ENCODE data around the gene FLCN. TPM values are rescaled to one million over a fixed set of nuclear protein-coding genes. Genes with fewer than 3 reads are reported as not detected.

Gene FLCN
- polyA plus RNA-seq, 1 donor from 2014 or later = 34.0 TPM

DNA sequence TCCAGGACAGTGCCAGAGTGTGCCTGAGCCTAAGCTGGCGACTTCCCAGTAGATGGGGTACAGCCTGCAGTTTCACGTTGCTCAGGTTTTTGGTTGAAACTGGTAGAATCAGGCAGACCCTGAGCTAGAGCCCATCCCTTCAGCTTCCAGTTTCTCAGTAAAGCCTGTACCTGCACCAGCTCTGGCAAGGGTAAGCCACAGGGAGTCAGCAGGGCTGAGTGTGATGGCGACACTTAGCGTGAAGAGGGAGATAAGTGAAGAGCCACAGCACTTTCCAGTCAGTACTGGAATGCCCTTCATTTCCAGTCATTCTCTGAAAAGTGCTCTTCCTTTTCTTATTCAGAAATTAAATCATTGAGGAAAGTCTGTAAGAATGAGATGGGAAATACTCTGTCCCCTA, 53.2 kb downstream of the FLCN start:
- Histone ChIP-seq H3K9me3 (ENCODE audit: low read length) (no peaks in the 10 kb centered on the region), H3K4me3 (ENCODE audit: low read length) (no peak overlapping the region), H3K36me3 (ENCODE audit: insufficient read depth, low read length) (peaks cover 16% of the 10 kb centered on the region), H3K27ac (ENCODE audit: low read length) (no peak overlapping the region), H3K4me2 (ENCODE audit: low read length) (no peak overlapping the region), H2AFZ (ENCODE audit: low read depth, low read length) (no peak overlapping the region), H3F3A (ENCODE audit: insufficient read depth, low read length, poor library complexity, severe bottlenecking) (no peaks in the 10 kb centered on the region), H3K9ac (ENCODE audit: low read length) (no peak overlapping the region), H3K27me3 (ENCODE audit: insufficient read depth, low read depth, low read length) (no peaks in the 10 kb centered on the region), H3K79me2 (replicated peaks; ENCODE audit: insufficient read depth, low read length) (no peaks in the 10 kb centered on the region), H3K9me2 (ENCODE audit: insufficient read depth, low read length) (no peaks in the 10 kb centered on the region), H4K20me1 (ENCODE audit: insufficient read depth) (no peaks in the 10 kb centered on the region)
- TF ChIP-seq POLR2AphosphoS5 (IDR thresholded peaks at IDR 0.05) = no peak
- no peak for TF ChIP-seq EZH2 (IDR thresholded peaks at IDR 0.05; ENCODE audit: borderline replicate concordance, insufficient read depth, low read length, poor library complexity, severe bottlenecking)
- TF ChIP-seq EP300 (conservative IDR thresholded peaks at IDR 0.05; ENCODE audit: poor library complexity, severe bottlenecking) = no peak
- TF ChIP-seq MXI1 (conservative IDR thresholded peaks at IDR 0.05; ENCODE audit: poor library complexity, severe bottlenecking) = no peak
- no peak for TF ChIP-seq TAF1 (IDR thresholded peaks at IDR 0.05; ENCODE audit: low read depth)
- TF ChIP-seq SMC3 (conservative IDR thresholded peaks at IDR 0.05; ENCODE audit: poor library complexity) = no peak
- TF ChIP-seq, protein P1, sequence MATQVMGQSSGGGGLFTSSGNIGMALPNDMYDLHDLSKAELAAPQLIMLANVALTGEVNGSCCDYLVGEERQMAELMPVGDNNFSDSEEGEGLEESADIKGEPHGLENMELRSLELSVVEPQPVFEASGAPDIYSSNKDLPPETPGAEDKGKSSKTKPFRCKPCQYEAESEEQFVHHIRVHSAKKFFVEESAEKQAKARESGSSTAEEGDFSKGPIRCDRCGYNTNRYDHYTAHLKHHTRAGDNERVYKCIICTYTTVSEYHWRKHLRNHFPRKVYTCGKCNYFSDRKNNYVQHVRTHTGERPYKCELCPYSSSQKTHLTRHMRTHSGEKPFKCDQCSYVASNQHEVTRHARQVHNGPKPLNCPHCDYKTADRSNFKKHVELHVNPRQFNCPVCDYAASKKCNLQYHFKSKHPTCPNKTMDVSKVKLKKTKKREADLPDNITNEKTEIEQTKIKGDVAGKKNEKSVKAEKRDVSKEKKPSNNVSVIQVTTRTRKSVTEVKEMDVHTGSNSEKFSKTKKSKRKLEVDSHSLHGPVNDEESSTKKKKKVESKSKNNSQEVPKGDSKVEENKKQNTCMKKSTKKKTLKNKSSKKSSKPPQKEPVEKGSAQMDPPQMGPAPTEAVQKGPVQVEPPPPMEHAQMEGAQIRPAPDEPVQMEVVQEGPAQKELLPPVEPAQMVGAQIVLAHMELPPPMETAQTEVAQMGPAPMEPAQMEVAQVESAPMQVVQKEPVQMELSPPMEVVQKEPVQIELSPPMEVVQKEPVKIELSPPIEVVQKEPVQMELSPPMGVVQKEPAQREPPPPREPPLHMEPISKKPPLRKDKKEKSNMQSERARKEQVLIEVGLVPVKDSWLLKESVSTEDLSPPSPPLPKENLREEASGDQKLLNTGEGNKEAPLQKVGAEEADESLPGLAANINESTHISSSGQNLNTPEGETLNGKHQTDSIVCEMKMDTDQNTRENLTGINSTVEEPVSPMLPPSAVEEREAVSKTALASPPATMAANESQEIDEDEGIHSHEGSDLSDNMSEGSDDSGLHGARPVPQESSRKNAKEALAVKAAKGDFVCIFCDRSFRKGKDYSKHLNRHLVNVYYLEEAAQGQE (IDR thresholded peaks at IDR 0.05; ENCODE audit: borderline replicate concordance) = no peak
- TF ChIP-seq RAD21 (conservative IDR thresholded peaks at IDR 0.05) = no peak
- TF ChIP-seq, protein P2, sequence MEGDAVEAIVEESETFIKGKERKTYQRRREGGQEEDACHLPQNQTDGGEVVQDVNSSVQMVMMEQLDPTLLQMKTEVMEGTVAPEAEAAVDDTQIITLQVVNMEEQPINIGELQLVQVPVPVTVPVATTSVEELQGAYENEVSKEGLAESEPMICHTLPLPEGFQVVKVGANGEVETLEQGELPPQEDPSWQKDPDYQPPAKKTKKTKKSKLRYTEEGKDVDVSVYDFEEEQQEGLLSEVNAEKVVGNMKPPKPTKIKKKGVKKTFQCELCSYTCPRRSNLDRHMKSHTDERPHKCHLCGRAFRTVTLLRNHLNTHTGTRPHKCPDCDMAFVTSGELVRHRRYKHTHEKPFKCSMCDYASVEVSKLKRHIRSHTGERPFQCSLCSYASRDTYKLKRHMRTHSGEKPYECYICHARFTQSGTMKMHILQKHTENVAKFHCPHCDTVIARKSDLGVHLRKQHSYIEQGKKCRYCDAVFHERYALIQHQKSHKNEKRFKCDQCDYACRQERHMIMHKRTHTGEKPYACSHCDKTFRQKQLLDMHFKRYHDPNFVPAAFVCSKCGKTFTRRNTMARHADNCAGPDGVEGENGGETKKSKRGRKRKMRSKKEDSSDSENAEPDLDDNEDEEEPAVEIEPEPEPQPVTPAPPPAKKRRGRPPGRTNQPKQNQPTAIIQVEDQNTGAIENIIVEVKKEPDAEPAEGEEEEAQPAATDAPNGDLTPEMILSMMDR (IDR thresholded peaks at IDR 0.05; ENCODE audit: poor library complexity, severe bottlenecking) = no peak

DNA sequence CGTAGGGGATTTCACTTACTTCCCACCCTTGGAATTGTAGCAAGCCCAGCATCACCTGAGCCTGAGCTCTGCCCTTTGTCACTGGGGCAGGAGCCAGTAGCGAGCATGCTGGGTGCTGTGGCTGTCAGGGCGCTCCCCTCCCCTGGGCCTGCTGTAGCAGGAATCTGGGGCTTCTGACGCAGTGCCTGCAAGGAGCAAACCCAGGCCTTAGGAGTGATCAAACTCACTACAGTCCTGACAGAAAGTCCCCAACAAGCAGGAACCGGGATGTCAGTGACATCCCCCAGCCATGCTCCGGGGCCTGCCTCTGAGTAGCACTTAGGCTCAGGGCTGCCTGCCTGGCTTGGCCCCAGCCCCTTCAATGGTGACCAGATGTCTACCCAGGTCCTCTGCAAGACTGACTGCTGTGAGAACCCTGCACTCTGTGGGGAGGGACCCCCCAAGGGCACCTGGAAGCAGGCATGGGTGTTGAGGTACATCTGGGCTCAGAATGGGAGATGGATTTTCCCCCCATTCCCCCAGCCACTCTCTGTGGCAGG, 54.3 kb downstream of the FLCN start:
- TF ChIP-seq SMC3 (conservative IDR thresholded peaks at IDR 0.05; ENCODE audit: poor library complexity) (no peak), POLR2AphosphoS5 (IDR thresholded peaks at IDR 0.05) (no peak), RAD21 (conservative IDR thresholded peaks at IDR 0.05) (no peak), EP300 (conservative IDR thresholded peaks at IDR 0.05; ENCODE audit: poor library complexity, severe bottlenecking) (no peak)
- Histone ChIP-seq H3K9me2 (ENCODE audit: insufficient read depth, low read length) (no peaks in the 10 kb centered on the region), H2AFZ (ENCODE audit: low read depth, low read length) (no peak overlapping the region), H3K9me3 (ENCODE audit: low read length) (no peaks in the 10 kb centered on the region), H3F3A (ENCODE audit: insufficient read depth, low read length, poor library complexity, severe bottlenecking) (no peaks in the 10 kb centered on the region), H3K9ac (ENCODE audit: low read length) (no peak overlapping the region), H3K4me2 (ENCODE audit: low read length) (no peak overlapping the region), H4K20me1 (ENCODE audit: insufficient read depth) (no peaks in the 10 kb centered on the region), H3K27ac (ENCODE audit: low read length) (no peak overlapping the region), H3K27me3 (ENCODE audit: insufficient read depth, low read depth, low read length) (no peaks in the 10 kb centered on the region), H3K4me3 (ENCODE audit: low read length) (no peak overlapping the region), H3K36me3 (ENCODE audit: insufficient read depth, low read length) (peaks cover 16% of the 10 kb centered on the region), H3K79me2 (replicated peaks; ENCODE audit: insufficient read depth, low read length) (no peaks in the 10 kb centered on the region)

Measured in neural cell (in vitro differentiated cells).